ENCODE data around the gene SEC63. TPM values are rescaled to one million over a fixed set of nuclear protein-coding genes. Genes with fewer than 3 reads are reported as not detected.

The SEC63 gene
- total and polyA plus RNA-seq, 4 donors: 22.9 to 102 (median 65.9) TPM

DNA sequence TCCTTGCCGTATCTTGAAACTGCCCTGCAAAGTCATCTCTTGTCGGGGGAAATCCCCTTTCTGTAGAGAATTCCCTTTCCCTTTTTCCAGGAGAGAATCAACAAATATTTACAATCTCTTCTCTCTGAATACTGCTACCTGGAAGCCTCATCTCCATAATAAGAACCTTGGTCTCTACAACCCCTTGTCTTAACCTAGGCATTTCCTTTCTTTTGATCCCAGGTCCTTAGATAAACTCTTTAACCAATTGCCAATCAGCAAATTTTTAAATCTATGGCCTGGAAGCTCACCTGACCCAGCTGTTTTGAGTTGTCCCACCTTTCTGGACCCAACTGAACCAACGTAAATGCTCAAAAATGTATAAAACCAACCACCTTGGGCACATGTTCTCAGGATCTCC is 30.6 kb upstream of the SEC63 start:
- no peak overlapping the region for H3K4me3 ChIP-seq
- no peaks in the 10 kb centered on the region for H3K9me3 ChIP-seq (ENCODE audit: control insufficient read depth in 4 of 4, insufficient read depth in 3 of 4, low read length in 3 of 4)
- H3K36me3 ChIP-seq (ENCODE audit: control insufficient read depth in 4 of 4, insufficient read depth in 4 of 4, low read length in 4 of 4): no peaks in the 10 kb centered on the region
- ATAC-seq (ENCODE audit: insufficient read depth, low FRiP score) (no peak), DNase-seq (no peak)
- no peak overlapping the region for H3K27ac ChIP-seq (ENCODE audit: low read depth in 1 of 2, low read length in 1 of 2)
- H3K9ac ChIP-seq (ENCODE audit: insufficient read depth in 1 of 2, low read length in 2 of 2): no peak overlapping the region
- WGBS, 2 donors: 82 to 90% methylated on average over 3 of the region's 3 CpGs
- H3K4me1 ChIP-seq (ENCODE audit: control insufficient read depth in 5 of 5, insufficient read depth in 5 of 5, low read length in 5 of 5): peaks cover 0 to 2% (median 0%) of the 10 kb centered on the region in 5 donors
- TF ChIP-seq, protein P1, sequence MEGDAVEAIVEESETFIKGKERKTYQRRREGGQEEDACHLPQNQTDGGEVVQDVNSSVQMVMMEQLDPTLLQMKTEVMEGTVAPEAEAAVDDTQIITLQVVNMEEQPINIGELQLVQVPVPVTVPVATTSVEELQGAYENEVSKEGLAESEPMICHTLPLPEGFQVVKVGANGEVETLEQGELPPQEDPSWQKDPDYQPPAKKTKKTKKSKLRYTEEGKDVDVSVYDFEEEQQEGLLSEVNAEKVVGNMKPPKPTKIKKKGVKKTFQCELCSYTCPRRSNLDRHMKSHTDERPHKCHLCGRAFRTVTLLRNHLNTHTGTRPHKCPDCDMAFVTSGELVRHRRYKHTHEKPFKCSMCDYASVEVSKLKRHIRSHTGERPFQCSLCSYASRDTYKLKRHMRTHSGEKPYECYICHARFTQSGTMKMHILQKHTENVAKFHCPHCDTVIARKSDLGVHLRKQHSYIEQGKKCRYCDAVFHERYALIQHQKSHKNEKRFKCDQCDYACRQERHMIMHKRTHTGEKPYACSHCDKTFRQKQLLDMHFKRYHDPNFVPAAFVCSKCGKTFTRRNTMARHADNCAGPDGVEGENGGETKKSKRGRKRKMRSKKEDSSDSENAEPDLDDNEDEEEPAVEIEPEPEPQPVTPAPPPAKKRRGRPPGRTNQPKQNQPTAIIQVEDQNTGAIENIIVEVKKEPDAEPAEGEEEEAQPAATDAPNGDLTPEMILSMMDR (IDR thresholded peaks at IDR 0.05; ENCODE audit: control extremely low read depth, extremely low read depth): no peak
- H3K27me3 ChIP-seq (ENCODE audit: control insufficient read depth in 3 of 3, insufficient read depth in 3 of 3, low read length in 2 of 3): no peaks in the 10 kb centered on the region

DNA sequence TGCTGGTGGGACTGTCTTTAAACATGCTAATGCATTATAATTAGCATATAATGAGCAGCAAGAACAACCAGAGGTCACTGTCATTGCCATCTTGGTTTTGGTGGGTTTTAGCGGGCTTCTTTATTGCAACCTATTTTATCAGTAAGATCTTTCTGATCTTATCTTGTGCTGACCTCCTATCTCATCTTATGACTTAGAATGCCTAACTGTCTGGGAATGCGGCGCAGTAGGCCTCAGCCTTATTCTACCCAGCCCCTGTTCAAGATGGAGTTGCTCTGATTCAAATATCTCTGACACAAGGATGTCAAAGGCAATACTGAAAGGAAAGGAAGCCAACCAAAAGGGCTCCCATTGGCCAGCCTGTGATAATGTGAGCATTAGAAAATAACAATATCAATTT is 29.8 kb upstream of the SEC63 start:
- no peaks in the 10 kb centered on the region for H3K36me3 ChIP-seq (ENCODE audit: control insufficient read depth in 4 of 4, insufficient read depth in 4 of 4, low read length in 4 of 4)
- no peak overlapping the region for H3K4me3 ChIP-seq
- no peak for ATAC-seq (ENCODE audit: insufficient read depth, low FRiP score)
- whole genome bisulfite sequencing, 2 donors: 91 to 94% methylated on average over 3 of the region's 3 CpGs
- no peak overlapping the region for H3K27ac ChIP-seq (ENCODE audit: low read depth in 1 of 2, low read length in 1 of 2)
- no peak overlapping the region for H3K9ac ChIP-seq (ENCODE audit: insufficient read depth in 1 of 2, low read length in 2 of 2)
- no peaks in the 10 kb centered on the region for H3K27me3 ChIP-seq (ENCODE audit: control insufficient read depth in 3 of 3, insufficient read depth in 3 of 3, low read length in 2 of 3)
- H3K4me1 ChIP-seq (ENCODE audit: control insufficient read depth in 5 of 5, insufficient read depth in 5 of 5, low read length in 5 of 5): peaks cover 0 to 2% (median 0%) of the 10 kb centered on the region in 5 donors
- no peak for DNase-seq
- TF ChIP-seq, protein P1 (IDR thresholded peaks at IDR 0.05; ENCODE audit: control extremely low read depth, extremely low read depth): no peak
- no peaks in the 10 kb centered on the region for H3K9me3 ChIP-seq (ENCODE audit: control insufficient read depth in 4 of 4, insufficient read depth in 3 of 4, low read length in 3 of 4)

DNA sequence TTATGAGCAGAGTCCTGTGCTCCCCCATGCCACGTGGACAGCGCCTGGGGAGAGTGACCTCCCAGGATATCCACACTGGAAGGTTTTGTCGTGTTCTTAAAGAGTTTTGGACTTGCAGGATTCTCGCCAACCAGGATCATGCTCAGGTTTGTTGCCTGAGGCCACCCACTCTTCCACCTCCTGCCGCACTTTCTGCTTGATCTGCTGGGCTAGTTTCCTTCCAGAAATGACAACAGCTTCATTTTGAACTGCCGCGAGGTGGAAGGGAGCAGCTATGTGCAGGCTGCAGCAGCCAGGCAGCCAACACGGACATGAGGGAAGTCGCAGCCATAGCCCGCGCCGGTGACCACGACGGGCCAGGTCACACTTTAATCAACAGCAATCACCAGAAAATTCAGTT is 27.7 kb upstream of the SEC63 start:
- Histone ChIP-seq H3K4me1 (ENCODE audit: control insufficient read depth in 5 of 5, insufficient read depth in 5 of 5, low read length in 5 of 5) (no peaks in the 10 kb centered on the region), H3K36me3 (ENCODE audit: control insufficient read depth in 4 of 4, insufficient read depth in 4 of 4, low read length in 4 of 4) (no peaks in the 10 kb centered on the region), H3K9me3 (ENCODE audit: control insufficient read depth in 4 of 4, insufficient read depth in 3 of 4, low read length in 3 of 4) (no peaks in the 10 kb centered on the region), H3K27ac (ENCODE audit: low read depth in 1 of 2, low read length in 1 of 2) (no peak overlapping the region), H3K4me3 (no peak overlapping the region), H3K27me3 (ENCODE audit: control insufficient read depth in 3 of 3, insufficient read depth in 3 of 3, low read length in 2 of 3) (no peaks in the 10 kb centered on the region), H3K9ac (ENCODE audit: insufficient read depth in 1 of 2, low read length in 2 of 2) (no peak overlapping the region)
- TF ChIP-seq, protein P1 (IDR thresholded peaks at IDR 0.05; ENCODE audit: control extremely low read depth, extremely low read depth): no peak
- WGBS, 2 donors: 88% methylated on average over 14 of the region's 14 CpGs
- ATAC-seq (ENCODE audit: insufficient read depth, low FRiP score) (no peak), DNase-seq (no peak)

DNA sequence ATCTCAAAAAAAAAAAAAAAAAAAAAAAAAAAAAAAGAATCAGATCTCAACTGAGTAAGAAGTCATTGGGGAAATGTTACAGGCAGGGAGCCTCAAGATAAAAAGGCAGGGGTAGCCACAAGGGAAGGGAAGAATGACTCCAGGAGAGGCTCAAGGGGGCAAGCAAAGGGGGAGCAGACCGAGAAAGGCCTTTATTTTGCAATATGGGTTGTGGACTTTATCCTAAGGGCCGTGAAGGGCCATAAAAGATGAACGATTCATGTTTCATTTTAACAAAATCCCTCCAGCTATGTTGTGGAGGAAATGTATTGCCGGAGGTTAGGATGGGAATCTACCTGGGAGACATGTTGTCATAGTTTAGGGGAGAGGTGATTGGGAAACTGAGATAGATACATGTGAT is 25.8 kb upstream of the SEC63 start:
- Histone ChIP-seq H3K27me3 (ENCODE audit: control insufficient read depth in 3 of 3, insufficient read depth in 3 of 3, low read length in 2 of 3) (no peaks in the 10 kb centered on the region), H3K9me3 (ENCODE audit: control insufficient read depth in 4 of 4, insufficient read depth in 3 of 4, low read length in 3 of 4) (no peaks in the 10 kb centered on the region), H3K4me3 (no peak overlapping the region), H3K36me3 (ENCODE audit: control insufficient read depth in 4 of 4, insufficient read depth in 4 of 4, low read length in 4 of 4) (no peaks in the 10 kb centered on the region), H3K4me1 (ENCODE audit: control insufficient read depth in 5 of 5, insufficient read depth in 5 of 5, low read length in 5 of 5) (no peaks in the 10 kb centered on the region), H3K9ac (ENCODE audit: insufficient read depth in 1 of 2, low read length in 2 of 2) (no peak overlapping the region), H3K27ac (ENCODE audit: low read depth in 1 of 2, low read length in 1 of 2) (no peak overlapping the region)
- WGBS, 2 donors: 90 to 96% methylated on average over 4 of the region's 4 CpGs
- ATAC-seq (ENCODE audit: insufficient read depth, low FRiP score) (no peak), DNase-seq (no peak)
- TF ChIP-seq, protein P1 (IDR thresholded peaks at IDR 0.05; ENCODE audit: control extremely low read depth, extremely low read depth): no peak

Data from lung (tissue), 12 donors.